Measurements from ENCODE around the gene SLC27A5. TPM values are rescaled to one million over a fixed set of nuclear protein-coding genes. Genes with fewer than 3 reads are reported as not detected.

The SLC27A5 gene
- total RNA-seq, 1 donor from 2014 or later = 9.3 TPM

- H3K4me1 Mint-ChIP-seq (ENCODE audit: unreplicated experiment) = peaks cover 13% of the 10 kb centered on the region
- no peak for DNase-seq (ENCODE audit: extremely low spot score, unreplicated experiment)
- H3K27ac Mint-ChIP-seq = no peak overlapping the region
- no peaks in the 10 kb centered on the region for H3K27me3 Mint-ChIP-seq
- peak overlapping the region; percentile 87 for H3K4me3 Mint-ChIP-seq
- no peaks in the 10 kb centered on the region for H3K9me3 Mint-ChIP-seq
- TF ChIP-seq, protein P1, sequence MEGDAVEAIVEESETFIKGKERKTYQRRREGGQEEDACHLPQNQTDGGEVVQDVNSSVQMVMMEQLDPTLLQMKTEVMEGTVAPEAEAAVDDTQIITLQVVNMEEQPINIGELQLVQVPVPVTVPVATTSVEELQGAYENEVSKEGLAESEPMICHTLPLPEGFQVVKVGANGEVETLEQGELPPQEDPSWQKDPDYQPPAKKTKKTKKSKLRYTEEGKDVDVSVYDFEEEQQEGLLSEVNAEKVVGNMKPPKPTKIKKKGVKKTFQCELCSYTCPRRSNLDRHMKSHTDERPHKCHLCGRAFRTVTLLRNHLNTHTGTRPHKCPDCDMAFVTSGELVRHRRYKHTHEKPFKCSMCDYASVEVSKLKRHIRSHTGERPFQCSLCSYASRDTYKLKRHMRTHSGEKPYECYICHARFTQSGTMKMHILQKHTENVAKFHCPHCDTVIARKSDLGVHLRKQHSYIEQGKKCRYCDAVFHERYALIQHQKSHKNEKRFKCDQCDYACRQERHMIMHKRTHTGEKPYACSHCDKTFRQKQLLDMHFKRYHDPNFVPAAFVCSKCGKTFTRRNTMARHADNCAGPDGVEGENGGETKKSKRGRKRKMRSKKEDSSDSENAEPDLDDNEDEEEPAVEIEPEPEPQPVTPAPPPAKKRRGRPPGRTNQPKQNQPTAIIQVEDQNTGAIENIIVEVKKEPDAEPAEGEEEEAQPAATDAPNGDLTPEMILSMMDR (conservative IDR thresholded peaks at IDR 0.05) = no peak
- no peaks in the 10 kb centered on the region for H3K36me3 Mint-ChIP-seq
These were observed 42.4 kb downstream of the SLC27A5 start for GRCh38 chr19:58469241-58470013.

DNA sequence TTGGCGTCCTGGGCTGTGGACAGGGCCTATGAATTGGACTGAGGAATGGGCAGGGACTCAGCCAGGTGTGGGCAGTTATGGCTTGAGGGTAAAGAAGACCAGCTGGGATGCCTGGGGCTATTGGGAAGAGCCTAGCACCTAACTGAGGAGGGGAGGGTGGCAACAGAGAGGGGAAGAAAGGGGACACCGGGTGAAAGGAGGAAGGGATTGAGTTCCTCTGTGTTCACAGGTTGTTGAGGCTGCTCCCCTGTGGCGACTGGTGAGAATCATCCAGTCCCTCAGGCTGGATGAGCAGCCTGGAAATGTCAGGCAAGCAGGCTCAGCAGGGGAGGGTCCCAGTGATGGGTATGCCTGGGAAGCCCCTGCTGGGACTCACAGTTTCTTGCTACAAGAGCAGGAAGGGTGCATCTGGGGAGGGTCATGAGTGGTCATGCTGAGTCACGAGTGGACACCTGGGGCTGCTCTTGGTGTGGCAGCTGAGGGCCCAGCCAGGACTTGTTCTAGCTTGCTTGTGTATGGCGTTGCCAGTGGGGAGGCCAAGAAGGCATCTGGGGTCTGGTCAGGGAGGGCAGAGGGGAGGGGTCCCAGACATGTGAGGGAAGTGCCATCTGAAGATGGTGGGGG lies 43.5 kb downstream of the SLC27A5 start:
- TF ChIP-seq, protein P1 (conservative IDR thresholded peaks at IDR 0.05) = no peak
- no peak for DNase-seq (ENCODE audit: extremely low spot score, unreplicated experiment)
- peaks cover 12% of the 10 kb centered on the region for H3K4me1 Mint-ChIP-seq (ENCODE audit: unreplicated experiment)
- H3K4me3 Mint-ChIP-seq = peak overlapping the region; percentile 87
- no peaks in the 10 kb centered on the region for H3K36me3 Mint-ChIP-seq
- no peaks in the 10 kb centered on the region for H3K27me3 Mint-ChIP-seq
- no peaks in the 10 kb centered on the region for H3K9me3 Mint-ChIP-seq
- peak overlapping the region; percentile 66 for H3K27ac Mint-ChIP-seq

DNA sequence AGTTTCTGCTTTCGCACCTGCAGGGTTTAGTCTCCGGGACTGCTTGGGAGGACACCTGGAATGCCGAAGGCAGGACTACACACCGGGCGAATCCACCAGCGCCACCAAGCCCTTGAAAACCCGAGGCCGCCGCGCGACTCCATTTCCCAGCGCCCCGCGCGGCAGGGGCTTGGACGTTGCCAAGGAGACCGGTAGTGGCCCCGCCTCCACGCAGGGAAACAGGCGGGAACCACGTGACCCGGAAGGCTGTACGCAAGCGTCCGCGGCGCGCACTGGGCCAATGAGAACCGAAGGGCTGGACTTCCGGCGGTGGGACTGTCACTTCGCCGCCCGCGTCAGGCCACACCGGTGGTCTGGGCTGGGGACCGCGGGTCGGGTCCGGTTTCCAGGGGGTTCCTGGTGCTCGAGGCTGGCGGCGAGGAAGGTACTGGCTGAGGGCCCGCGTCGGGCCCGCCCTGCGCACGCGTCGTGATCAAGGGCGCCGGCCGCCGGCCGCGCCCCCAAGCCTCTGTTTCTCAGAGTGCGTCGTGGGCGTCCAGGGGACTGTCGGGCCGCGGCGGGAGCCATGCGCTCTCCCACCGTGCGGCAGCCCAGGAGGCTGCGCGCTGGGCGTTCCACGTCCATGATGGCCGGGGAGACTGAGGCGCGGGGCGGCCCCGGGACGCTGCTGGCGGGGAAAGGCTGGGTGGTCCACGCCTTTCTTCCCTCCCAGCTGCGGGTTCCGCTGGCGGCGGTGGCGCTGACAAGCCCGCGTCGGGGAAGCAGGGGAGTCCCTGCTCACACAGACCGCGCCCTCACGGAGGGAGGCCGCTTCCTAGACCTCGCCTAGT lies 44.8 kb downstream of the SLC27A5 start, which contains the start of gene ZNF324:
ZNF324 (plus strand) TSS at position 321 of the 830 bp plus-strand sequence. CDS start 2,106 bp downstream, outside the sequence.
- Mint-ChIP-seq H3K4me3 (peak within 1 kb of the TSS; percentile 87), H3K36me3 (no peaks in the 10 kb centered on the region), H3K27me3 (no peaks in the 10 kb centered on the region), H3K27ac (peak within 1 kb of the TSS; percentile 74), H3K4me1 (ENCODE audit: unreplicated experiment) (peaks cover 12% of the 10 kb centered on the region), H3K9me3 (no peaks in the 10 kb centered on the region)
- TF ChIP-seq, protein P1 (conservative IDR thresholded peaks at IDR 0.05) = no peak
- peak; percentile 98 for DNase-seq (ENCODE audit: extremely low spot score, unreplicated experiment)

DNA sequence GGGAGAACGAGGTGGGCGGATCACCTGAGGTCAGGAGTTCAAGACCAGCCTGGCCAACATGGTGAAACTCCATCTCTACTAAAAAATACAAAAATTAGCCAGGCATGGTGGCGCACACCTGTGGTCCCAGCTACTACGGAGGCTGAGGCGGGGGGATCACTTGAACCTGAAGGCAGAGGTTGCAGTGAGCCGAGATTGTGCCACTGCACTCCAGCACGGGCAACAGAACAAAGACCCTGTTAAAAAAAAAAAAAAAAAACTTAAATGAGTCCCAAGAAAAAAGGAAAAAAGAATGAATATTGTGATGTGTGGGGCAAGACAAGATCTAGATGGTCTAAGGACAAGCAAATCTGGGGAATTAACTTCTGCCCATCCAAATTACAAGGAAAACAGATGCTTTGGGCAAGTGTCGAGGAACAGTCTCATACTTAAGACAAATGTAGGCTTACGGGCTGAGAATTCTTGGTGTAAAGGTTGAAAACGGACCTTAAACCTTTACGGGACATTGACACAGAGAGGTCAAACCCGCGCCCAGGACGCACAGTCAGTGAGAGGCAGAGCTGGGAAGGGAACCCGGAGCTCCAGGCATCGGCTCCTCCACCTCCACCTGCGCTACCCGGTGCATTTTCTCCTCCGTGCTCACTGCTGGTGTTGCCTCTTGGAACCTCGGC lies 45.6 kb downstream of the SLC27A5 start:
- H3K36me3 Mint-ChIP-seq = no peaks in the 10 kb centered on the region
- no peaks in the 10 kb centered on the region for H3K27me3 Mint-ChIP-seq
- peak overlapping the region; percentile 74 for H3K27ac Mint-ChIP-seq
- DNase-seq (ENCODE audit: extremely low spot score, unreplicated experiment) = no peak
- H3K4me1 Mint-ChIP-seq (ENCODE audit: unreplicated experiment) = peaks cover 12% of the 10 kb centered on the region
- TF ChIP-seq, protein P1 (conservative IDR thresholded peaks at IDR 0.05) = no peak
- peak overlapping the region; percentile 87 for H3K4me3 Mint-ChIP-seq
- no peaks in the 10 kb centered on the region for H3K9me3 Mint-ChIP-seq

- TF ChIP-seq, protein P1 (conservative IDR thresholded peaks at IDR 0.05) = no peak
- peaks cover 4% of the 10 kb centered on the region for H3K36me3 Mint-ChIP-seq
- no peak for DNase-seq (ENCODE audit: extremely low spot score, unreplicated experiment)
- H3K27me3 Mint-ChIP-seq = no peaks in the 10 kb centered on the region
- H3K27ac Mint-ChIP-seq = no peak overlapping the region
- no peaks in the 10 kb centered on the region for H3K4me1 Mint-ChIP-seq (ENCODE audit: unreplicated experiment)
- no peak overlapping the region for H3K4me3 Mint-ChIP-seq
- no peaks in the 10 kb centered on the region for H3K9me3 Mint-ChIP-seq
These were observed 51.8 kb downstream of the SLC27A5 start for GRCh38 chr19:58460039-58460438.
